OCI-LY7 (cell line): Measurements from ENCODE around the gene MPRIP.

Experiments
- EZH2phosphoT487 ChIP-seq: fragments of 200-600 bp; sonication (generic); IDR thresholded peaks from 2 replicates; pipeline ENCODE4 v1.6.1; 2018; ENCODE audit warnings: low read depth, borderline replicate concordance, mild to moderate bottlenecking, mixed run types, antibody characterized with exemption, low read length, moderate library complexity, mixed read lengths
- TF ChIP-seq, protein P1 (sequence below): fragments of 200-600 bp; sonication (generic); conservative IDR thresholded peaks from 2 replicates; pipeline ENCODE4 v1.5.1; 2014; ENCODE audit warnings: mild to moderate bottlenecking, antibody characterized with exemption, low read length, moderate library complexity, mixed read lengths

DNA sequence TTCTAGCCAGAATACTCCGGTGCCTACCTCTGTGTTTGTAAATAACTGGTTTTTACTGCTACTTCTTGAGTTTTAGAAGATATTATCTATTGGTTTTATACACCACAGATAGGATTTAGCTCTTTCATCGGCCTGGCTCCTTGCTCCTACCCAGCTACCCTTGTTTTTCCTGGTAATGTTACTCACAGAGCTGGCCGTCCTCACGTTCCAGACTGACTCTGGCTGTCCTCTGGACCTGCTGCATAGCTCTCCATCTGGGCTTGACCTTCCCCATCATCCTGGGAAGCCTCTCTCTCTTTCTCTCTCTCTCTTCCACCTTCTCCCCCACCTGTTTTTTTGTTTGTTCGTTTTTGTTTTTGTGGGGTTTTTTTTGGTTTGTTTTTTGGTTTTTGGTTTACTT is 51.5 kb downstream of the MPRIP start:
- TF ChIP-seq, protein P1, sequence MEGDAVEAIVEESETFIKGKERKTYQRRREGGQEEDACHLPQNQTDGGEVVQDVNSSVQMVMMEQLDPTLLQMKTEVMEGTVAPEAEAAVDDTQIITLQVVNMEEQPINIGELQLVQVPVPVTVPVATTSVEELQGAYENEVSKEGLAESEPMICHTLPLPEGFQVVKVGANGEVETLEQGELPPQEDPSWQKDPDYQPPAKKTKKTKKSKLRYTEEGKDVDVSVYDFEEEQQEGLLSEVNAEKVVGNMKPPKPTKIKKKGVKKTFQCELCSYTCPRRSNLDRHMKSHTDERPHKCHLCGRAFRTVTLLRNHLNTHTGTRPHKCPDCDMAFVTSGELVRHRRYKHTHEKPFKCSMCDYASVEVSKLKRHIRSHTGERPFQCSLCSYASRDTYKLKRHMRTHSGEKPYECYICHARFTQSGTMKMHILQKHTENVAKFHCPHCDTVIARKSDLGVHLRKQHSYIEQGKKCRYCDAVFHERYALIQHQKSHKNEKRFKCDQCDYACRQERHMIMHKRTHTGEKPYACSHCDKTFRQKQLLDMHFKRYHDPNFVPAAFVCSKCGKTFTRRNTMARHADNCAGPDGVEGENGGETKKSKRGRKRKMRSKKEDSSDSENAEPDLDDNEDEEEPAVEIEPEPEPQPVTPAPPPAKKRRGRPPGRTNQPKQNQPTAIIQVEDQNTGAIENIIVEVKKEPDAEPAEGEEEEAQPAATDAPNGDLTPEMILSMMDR: no peak
- no peak for TF ChIP-seq EZH2phosphoT487
